Activated T-cell treated with anti-CD3 and anti-CD28 coated beads, Interleukin-2, amount 50 U/mL, for 72 hours (primary cell): ENCODE data around the gene SLC45A3. TPM values are rescaled to one million over a fixed set of nuclear protein-coding genes. Genes with fewer than 3 reads are reported as not detected.

Source experiments
- ATAC-seq, 2 donors: fragments of 150-1000 bp; cut with Tn5 transposase; replicated peaks in 1 of 2; 2 replicates each; pipeline ENCODE4 v1.10.0; 2021; ENCODE audit warnings: moderate library complexity in 2 of 2, mild to moderate bottlenecking in 1 of 2
- DNase-seq, 2 donors: peaks; one replicate each; pipeline ENCODE4 v3.0.0; 2021 to 2022; ENCODE audit warnings: mixed read lengths in 1 of 2
- H3K27ac Mint-ChIP-seq: one replicate; pipeline ENCODE4 v1.8.0; 2022; ENCODE audit warnings: mild to moderate bottlenecking, moderate library complexity, mixed read lengths
- H3K27me3 Mint-ChIP-seq: one replicate; pipeline ENCODE4 v1.8.0; 2022; ENCODE audit warnings: low read depth, mixed read lengths
- H3K36me3 Mint-ChIP-seq, 2 donors: one replicate each; pipeline ENCODE4 v1.8.0; 2022; ENCODE audit warnings: mixed read lengths in 2 of 2, mild to moderate bottlenecking in 1 of 2; ENCODE audit not compliant: insufficient read depth in 2 of 2
- H3K4me1 Mint-ChIP-seq: one replicate; pipeline ENCODE4 v1.8.0; 2022; ENCODE audit warnings: low read depth, mixed read lengths
- H3K4me3 Mint-ChIP-seq, 2 donors: one replicate each; pipeline ENCODE4 v1.8.0; 2022; ENCODE audit warnings: mild to moderate bottlenecking in 2 of 2, mixed read lengths in 2 of 2, moderate library complexity in 2 of 2
- H3K9me3 Mint-ChIP-seq, 2 donors: one replicate each; pipeline ENCODE4 v1.8.0; 2022; ENCODE audit warnings: mixed read lengths in 2 of 2
- total RNA-seq, 2 donors: library from RNA; stranded (reverse); gene quantifications; one replicate each; pipeline ENCODE4 v1.2.3, GENCODE V29; 2022

Gene SLC45A3
- total RNA-seq, 2 donors from 2014 or later = 0.70 to 1.0 TPM

GRCh38 chr1:205710201-205711062 is 30.1 kb upstream of the SLC45A3 start:
- no peak for ATAC-seq
- peaks cover 5% of the 10 kb centered on the region for H3K4me1 Mint-ChIP-seq
- no peaks in the 10 kb centered on the region for H3K27me3 Mint-ChIP-seq
- H3K4me3 Mint-ChIP-seq = no peak overlapping the region
- no peaks in the 10 kb centered on the region for H3K9me3 Mint-ChIP-seq
- H3K36me3 Mint-ChIP-seq = peaks cover 3 to 11% of the 10 kb centered on the region in 2 donors
- DNase-seq = no peak
- no peak overlapping the region for H3K27ac Mint-ChIP-seq

DNA sequence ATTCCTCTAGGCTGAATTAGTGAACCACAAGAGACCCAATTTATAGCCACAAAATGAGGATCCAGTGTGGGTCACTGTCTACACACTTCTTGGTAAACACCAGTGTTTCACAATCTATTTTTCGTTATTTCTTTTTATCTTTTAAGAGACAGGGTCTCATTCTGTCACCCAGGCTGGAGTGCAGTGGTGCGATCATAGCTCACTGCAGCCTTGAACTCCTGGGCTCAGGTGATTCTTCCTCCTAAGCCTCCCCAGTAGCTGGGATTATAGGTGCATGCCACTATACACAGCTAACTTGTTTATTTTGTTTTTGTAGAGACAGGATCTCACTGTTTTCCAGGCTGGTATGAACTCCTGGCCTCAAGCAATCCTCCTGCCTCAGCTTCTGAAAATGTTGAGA is 29.3 kb upstream of the SLC45A3 start:
- ATAC-seq (no peak), DNase-seq (no peak)
- H3K4me3 Mint-ChIP-seq = no peak overlapping the region
- no peaks in the 10 kb centered on the region for H3K27me3 Mint-ChIP-seq
- H3K36me3 Mint-ChIP-seq = peaks cover 3 to 9% of the 10 kb centered on the region in 2 donors
- H3K9me3 Mint-ChIP-seq = no peaks in the 10 kb centered on the region
- H3K27ac Mint-ChIP-seq = peak overlapping the region; percentile 68
- H3K4me1 Mint-ChIP-seq = peaks cover 9% of the 10 kb centered on the region

- Mint-ChIP-seq H3K9me3 (no peaks in the 10 kb centered on the region), H3K27me3 (no peaks in the 10 kb centered on the region), H3K4me3 (no peak overlapping the region), H3K4me1 (peaks cover 9% of the 10 kb centered on the region), H3K36me3 (peaks cover 3 to 10% of the 10 kb centered on the region in 2 donors), H3K27ac (peak overlapping the region; percentile 2)
- no peak for ATAC-seq
- DNase-seq = no peak
These were observed 28.7 kb upstream of the SLC45A3 start for GRCh38 chr1:205709059-205709398.

GRCh38 chr1:205706601-205707502 is 26.5 kb upstream of the SLC45A3 start:
- Mint-ChIP-seq H3K36me3 (peaks cover 3 to 9% of the 10 kb centered on the region in 2 donors), H3K27me3 (no peaks in the 10 kb centered on the region), H3K4me1 (peaks cover 9% of the 10 kb centered on the region), H3K4me3 (no peak overlapping the region), H3K27ac (peak overlapping the region; percentile 43), H3K9me3 (no peaks in the 10 kb centered on the region)
- DNase-seq (no peak), ATAC-seq (no peak)

- Mint-ChIP-seq H3K4me3 (no peak overlapping the region), H3K9me3 (no peaks in the 10 kb centered on the region), H3K4me1 (peaks cover 5% of the 10 kb centered on the region), H3K27ac (no peak overlapping the region), H3K27me3 (no peaks in the 10 kb centered on the region), H3K36me3 (peaks cover 0 to 2% of the 10 kb centered on the region in 2 donors)
- ATAC-seq (no peak), DNase-seq (no peak)
These were observed 24.6 kb upstream of the SLC45A3 start for GRCh38 chr1:205704903-205705302.

- ATAC-seq (no peak), DNase-seq (no peak)
- peaks cover 0 to 2% of the 10 kb centered on the region in 2 donors for H3K36me3 Mint-ChIP-seq
- H3K4me3 Mint-ChIP-seq = no peak overlapping the region
- H3K4me1 Mint-ChIP-seq = peaks cover 5% of the 10 kb centered on the region
- no peaks in the 10 kb centered on the region for H3K9me3 Mint-ChIP-seq
- no peak overlapping the region for H3K27ac Mint-ChIP-seq
- peaks cover under 1% of the 10 kb centered on the region for H3K27me3 Mint-ChIP-seq
These were observed 22.8 kb upstream of the SLC45A3 start for GRCh38 chr1:205703072-205703471.

GRCh38 chr1:205701891-205702290 is 21.6 kb upstream of the SLC45A3 start:
- Mint-ChIP-seq H3K27me3 (peaks cover 12% of the 10 kb centered on the region), H3K36me3 (peaks cover 0 to 2% of the 10 kb centered on the region in 2 donors), H3K9me3 (no peaks in the 10 kb centered on the region), H3K27ac (no peak overlapping the region), H3K4me1 (peaks cover 5% of the 10 kb centered on the region), H3K4me3 (no peak overlapping the region)
- DNase-seq (no peak), ATAC-seq (no peak)

DNA sequence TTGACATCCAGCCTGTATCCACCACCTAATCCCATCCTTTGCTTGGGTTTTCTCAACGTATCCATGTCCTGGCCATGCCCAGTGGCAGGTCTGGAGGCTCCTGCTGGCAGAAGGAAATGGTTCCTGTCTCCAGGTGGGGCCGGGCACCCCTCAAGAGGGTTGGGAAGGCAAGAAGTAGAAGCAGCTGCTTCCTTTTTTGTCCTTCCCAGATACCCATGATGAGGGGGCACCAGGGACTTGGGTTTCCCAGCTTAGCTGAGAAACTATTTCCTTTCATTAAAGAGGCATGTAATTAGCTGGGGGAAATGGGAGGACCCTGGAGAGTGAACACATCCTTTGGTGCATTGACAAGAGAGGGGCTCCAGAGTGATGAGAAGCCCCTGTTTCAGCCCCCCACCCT is 21.1 kb upstream of the SLC45A3 start:
- Mint-ChIP-seq H3K9me3 (no peaks in the 10 kb centered on the region), H3K27ac (no peak overlapping the region), H3K4me1 (peaks cover 5% of the 10 kb centered on the region), H3K36me3 (peaks cover 0 to 2% of the 10 kb centered on the region in 2 donors), H3K27me3 (peaks cover 17% of the 10 kb centered on the region), H3K4me3 (no peak overlapping the region)
- ATAC-seq = no peak
- DNase-seq = no peak

DNA sequence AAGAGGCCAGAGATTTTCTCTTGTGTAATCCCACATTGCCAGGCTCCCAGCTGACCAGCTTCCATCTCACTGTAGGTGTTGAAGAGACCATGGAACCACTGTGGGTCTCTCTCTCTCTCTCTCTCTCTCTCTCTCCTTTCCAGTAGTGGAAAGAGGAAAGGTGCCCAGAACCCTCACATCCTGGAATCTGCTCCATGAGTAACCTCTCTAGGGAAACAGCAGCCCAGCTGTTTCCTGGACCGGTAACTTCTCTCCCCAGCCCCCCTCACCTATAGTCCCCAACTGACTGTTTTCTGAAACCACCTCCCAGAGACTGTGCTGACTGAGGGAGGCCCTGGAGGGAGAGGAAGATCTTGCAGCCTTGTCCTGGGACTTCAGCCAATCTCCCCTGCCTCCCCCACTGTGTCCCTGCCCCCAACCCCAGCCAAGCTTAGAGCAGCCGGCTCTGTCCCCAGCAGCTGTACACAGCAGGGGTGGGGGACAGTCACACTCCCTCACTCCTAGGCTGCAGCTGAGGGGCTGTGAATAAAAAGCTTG is 20.6 kb upstream of the SLC45A3 start:
- Mint-ChIP-seq H3K36me3 (peaks cover 0 to 2% of the 10 kb centered on the region in 2 donors), H3K4me3 (no peak overlapping the region), H3K4me1 (peaks cover 5% of the 10 kb centered on the region), H3K27me3 (peaks cover 21% of the 10 kb centered on the region), H3K9me3 (no peaks in the 10 kb centered on the region), H3K27ac (no peak overlapping the region)
- peak; percentile 10 to 12 for ATAC-seq
- DNase-seq = no peak

GRCh38 chr1:205699416-205699815 is 19.1 kb upstream of the SLC45A3 start:
- H3K36me3 Mint-ChIP-seq = no peaks in the 10 kb centered on the region
- no peak for ATAC-seq
- DNase-seq = no peak
- H3K4me3 Mint-ChIP-seq = no peak overlapping the region
- H3K9me3 Mint-ChIP-seq = no peaks in the 10 kb centered on the region
- H3K27me3 Mint-ChIP-seq = peaks cover 21% of the 10 kb centered on the region
- no peak overlapping the region for H3K27ac Mint-ChIP-seq
- no peaks in the 10 kb centered on the region for H3K4me1 Mint-ChIP-seq

DNA sequence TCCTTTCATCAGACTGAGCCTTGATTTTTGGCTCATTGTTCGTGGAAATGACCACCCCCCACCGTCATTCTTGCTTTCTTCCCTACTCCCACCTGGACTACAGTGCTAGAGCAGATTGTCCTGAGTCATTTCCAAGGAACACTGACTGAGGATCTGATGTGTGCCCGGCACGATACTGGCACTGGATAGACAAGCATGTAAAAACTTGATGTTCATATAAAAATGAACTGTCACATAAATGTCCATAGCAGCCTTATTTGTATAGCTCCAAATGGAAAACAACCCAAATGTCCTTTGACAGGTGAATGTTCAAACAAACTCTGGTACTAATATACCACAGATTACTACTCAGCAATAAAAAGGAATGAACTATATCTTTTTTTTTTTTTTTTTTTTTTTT is 18.6 kb upstream of the SLC45A3 start:
- DNase-seq (no peak), ATAC-seq (no peak)
- Mint-ChIP-seq H3K4me3 (no peak overlapping the region), H3K9me3 (no peaks in the 10 kb centered on the region), H3K36me3 (no peaks in the 10 kb centered on the region), H3K4me1 (no peaks in the 10 kb centered on the region), H3K27me3 (peaks cover 21% of the 10 kb centered on the region), H3K27ac (no peak overlapping the region)

GRCh38 chr1:205693421-205693991 is 13.2 kb upstream of the SLC45A3 start:
- no peak overlapping the region for H3K4me3 Mint-ChIP-seq
- no peaks in the 10 kb centered on the region for H3K36me3 Mint-ChIP-seq
- H3K27ac Mint-ChIP-seq = no peak overlapping the region
- H3K27me3 Mint-ChIP-seq = peaks cover 32% of the 10 kb centered on the region
- peak in 1 of 2 donors; percentile 7 for ATAC-seq
- no peak for DNase-seq
- H3K9me3 Mint-ChIP-seq = no peaks in the 10 kb centered on the region
- peaks cover 8% of the 10 kb centered on the region for H3K4me1 Mint-ChIP-seq

DNA sequence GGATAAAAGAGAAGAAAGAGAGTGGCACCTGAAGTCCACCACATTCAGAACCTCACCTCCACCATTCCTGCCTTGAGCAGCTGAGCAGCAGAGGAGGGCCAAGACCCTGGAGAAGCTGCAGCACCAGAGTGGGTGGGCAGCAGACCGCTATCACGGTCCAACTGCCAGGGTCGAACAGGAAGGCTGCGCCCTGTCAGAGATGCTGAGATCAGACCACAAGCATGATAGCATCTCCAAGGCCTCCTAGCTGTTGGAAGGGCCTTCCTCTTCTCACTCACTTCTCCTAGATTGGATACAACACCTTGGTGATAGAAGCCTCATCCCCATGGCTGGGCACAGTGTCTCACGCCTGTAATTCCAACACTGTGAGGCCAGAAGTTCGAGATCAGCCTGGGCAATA is 12.1 kb upstream of the SLC45A3 start:
- no peak for ATAC-seq
- Mint-ChIP-seq H3K27me3 (peaks cover 30% of the 10 kb centered on the region), H3K27ac (no peak overlapping the region), H3K4me1 (peaks cover 8% of the 10 kb centered on the region), H3K4me3 (no peak overlapping the region), H3K9me3 (no peaks in the 10 kb centered on the region), H3K36me3 (no peaks in the 10 kb centered on the region)
- DNase-seq = no peak
